Measurements from ENCODE around the gene PDE6H.

GRCh38 chr12:14924541-14924940, 48.3 kb upstream of the PDE6H start:
- TF ChIP-seq CTCF (IDR thresholded peaks at IDR 0.05; ENCODE audit: control extremely low read depth in 1 of 3, insufficient read depth in 1 of 3, low read depth in 1 of 3, low read length in 3 of 3) (no peak), NANOG (IDR thresholded peaks at IDR 0.05; ENCODE audit: insufficient read depth, low read depth, low read length, poor library complexity, severe bottlenecking) (no peak), EP300 (IDR thresholded peaks at IDR 0.05; ENCODE audit: borderline replicate concordance in 1 of 2, low read depth in 2 of 2, low read length in 2 of 2) (no peak), MAX (IDR thresholded peaks at IDR 0.05) (no peak), RFX5 (IDR thresholded peaks at IDR 0.05; ENCODE audit: borderline replicate concordance, low read depth, low read length) (no peak), SRF (IDR thresholded peaks at IDR 0.05; ENCODE audit: low read depth, low read length) (no peak)

Data from H1 (cell line).